SU-DHL-6 (cell line): ENCODE results near the gene SACS.

ENCODE experiments used
- H2AFZ ChIP-seq: fragments of 200-600 bp; sonication (generic); 2 replicates; pipeline ENCODE4 v1.6.1; 2014; ENCODE audit warnings: low read depth, mild to moderate bottlenecking, moderate library complexity, mixed read lengths, antibody characterized with exemption, low read length; ENCODE audit not compliant: severe bottlenecking
- H3F3A ChIP-seq: fragments of 200-600 bp; shearing (Covaris generic); 2 replicates; pipeline ENCODE4 v1.6.0; 2016; ENCODE audit warnings: antibody characterized with exemption, mild to moderate bottlenecking; ENCODE audit not compliant: insufficient read depth
- H3K27ac ChIP-seq: fragments of 200-600 bp; sonication (generic); 2 replicates; pipeline ENCODE4 v1.5.1; 2016; ENCODE audit warnings: low read depth, mild to moderate bottlenecking, low read length, moderate library complexity, mixed read lengths
- H3K27me3 ChIP-seq: fragments of 200-600 bp; sonication (generic), shearing (Covaris generic); 2 replicates; pipeline ENCODE4 v1.6.0; 2014; ENCODE audit warnings: mild to moderate bottlenecking, low read length
- H3K36me3 ChIP-seq: fragments of 200-600 bp; sonication (generic); 2 replicates; pipeline ENCODE4 v1.6.1; 2014; ENCODE audit warnings: mild to moderate bottlenecking, low read length, mixed read lengths
- H3K4me2 ChIP-seq: fragments of 300-600, 200-600 bp; shearing (Covaris generic), sonication (generic); 2 replicates; pipeline ENCODE4 v1.6.0; 2014; ENCODE audit warnings: low read length, low read depth, mild to moderate bottlenecking; ENCODE audit not compliant: poor library complexity, severe bottlenecking
- H3K4me3 ChIP-seq: fragments of 200-600 bp; sonication (generic); 2 replicates; pipeline ENCODE4 v1.5.1; 2014; ENCODE audit warnings: antibody characterized with exemption, low read length, mild to moderate bottlenecking, mixed read lengths; ENCODE audit not compliant: insufficient read depth, poor library complexity, severe bottlenecking
- H3K79me2 ChIP-seq: fragments of 200-600 bp; sonication (generic); 2 replicates; pipeline ENCODE4 v1.6.1; 2014; ENCODE audit warnings: mild to moderate bottlenecking, low read length, moderate library complexity; ENCODE audit not compliant: insufficient read depth
- H3K9ac ChIP-seq: fragments of 200-600 bp; sonication (generic); 2 replicates; pipeline ENCODE4 v1.7.0; 2014; ENCODE audit warnings: mild to moderate bottlenecking, low read length
- H3K9me2 ChIP-seq: fragments of 200-600 bp; sonication (generic); replicated peaks from 2 replicates; pipeline ENCODE4 v1.6.1; 2014; ENCODE audit warnings: low read length; ENCODE audit not compliant: insufficient read depth
- H3K9me3 ChIP-seq: fragments of 200-600 bp; sonication (generic); 2 replicates; pipeline ENCODE4 v1.6.1; 2014; ENCODE audit warnings: low read length, mixed read lengths; ENCODE audit not compliant: insufficient read depth
- H4K20me1 ChIP-seq: fragments of 200-600 bp; sonication (generic); 2 replicates; pipeline ENCODE4 v1.6.1; 2014; ENCODE audit warnings: low read depth, mild to moderate bottlenecking, antibody characterized with exemption, low read length, moderate library complexity, mixed read lengths
- EZH2phosphoT487 ChIP-seq: fragments of 200-600 bp; sonication (generic), shearing (Covaris generic); conservative IDR thresholded peaks from 2 replicates; pipeline ENCODE4 v1.6.1; 2018; ENCODE audit warnings: mild to moderate bottlenecking, antibody characterized with exemption, low read length, moderate library complexity, mixed read lengths
- TF ChIP-seq, protein P1 (sequence below): fragments of 200-600 bp; sonication (generic); IDR thresholded peaks from one replicate; pipeline ENCODE4 v1.5.1; 2017; ENCODE audit warnings: antibody characterized with exemption, mild to moderate bottlenecking, low read length, moderate library complexity; ENCODE audit not compliant: insufficient read depth, poor library complexity, severe bottlenecking

SACS gene

DNA sequence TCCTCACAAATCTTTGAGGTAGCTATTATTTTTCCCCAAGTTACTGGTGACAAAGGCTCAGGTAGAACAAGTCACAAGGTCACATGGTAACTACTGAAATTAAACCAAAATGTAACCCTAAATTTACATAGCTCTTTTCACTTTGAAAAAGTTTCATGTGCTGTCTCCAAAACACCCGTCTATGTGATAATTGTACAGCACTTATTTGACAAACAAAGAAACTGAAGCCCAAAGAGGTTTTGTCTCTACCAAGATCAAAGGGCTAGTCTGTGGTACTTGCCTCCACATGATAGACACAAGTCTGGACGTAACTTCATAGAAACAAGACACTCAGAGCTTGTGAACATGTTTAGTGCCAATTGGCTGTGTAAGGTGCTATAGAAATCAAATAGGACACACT, 108.3 kb downstream of the SACS start:
- no peaks in the 10 kb centered on the region for H3K36me3 ChIP-seq
- no peak overlapping the region for H2AFZ ChIP-seq
- no peak overlapping the region for H3K9ac ChIP-seq
- no peak overlapping the region for H3K27ac ChIP-seq
- H3K4me3 ChIP-seq, result no peak overlapping the region
- H3K27me3 ChIP-seq, result no peaks in the 10 kb centered on the region
- no peaks in the 10 kb centered on the region for H3F3A ChIP-seq
- no peak overlapping the region for H3K4me2 ChIP-seq
- H3K9me2 ChIP-seq, result no peaks in the 10 kb centered on the region
- no peak for TF ChIP-seq EZH2phosphoT487
- TF ChIP-seq, protein P1, sequence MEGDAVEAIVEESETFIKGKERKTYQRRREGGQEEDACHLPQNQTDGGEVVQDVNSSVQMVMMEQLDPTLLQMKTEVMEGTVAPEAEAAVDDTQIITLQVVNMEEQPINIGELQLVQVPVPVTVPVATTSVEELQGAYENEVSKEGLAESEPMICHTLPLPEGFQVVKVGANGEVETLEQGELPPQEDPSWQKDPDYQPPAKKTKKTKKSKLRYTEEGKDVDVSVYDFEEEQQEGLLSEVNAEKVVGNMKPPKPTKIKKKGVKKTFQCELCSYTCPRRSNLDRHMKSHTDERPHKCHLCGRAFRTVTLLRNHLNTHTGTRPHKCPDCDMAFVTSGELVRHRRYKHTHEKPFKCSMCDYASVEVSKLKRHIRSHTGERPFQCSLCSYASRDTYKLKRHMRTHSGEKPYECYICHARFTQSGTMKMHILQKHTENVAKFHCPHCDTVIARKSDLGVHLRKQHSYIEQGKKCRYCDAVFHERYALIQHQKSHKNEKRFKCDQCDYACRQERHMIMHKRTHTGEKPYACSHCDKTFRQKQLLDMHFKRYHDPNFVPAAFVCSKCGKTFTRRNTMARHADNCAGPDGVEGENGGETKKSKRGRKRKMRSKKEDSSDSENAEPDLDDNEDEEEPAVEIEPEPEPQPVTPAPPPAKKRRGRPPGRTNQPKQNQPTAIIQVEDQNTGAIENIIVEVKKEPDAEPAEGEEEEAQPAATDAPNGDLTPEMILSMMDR, result no peak
- H3K9me3 ChIP-seq, result no peaks in the 10 kb centered on the region
- no peaks in the 10 kb centered on the region for H3K79me2 ChIP-seq
- H4K20me1 ChIP-seq, result no peaks in the 10 kb centered on the region

DNA sequence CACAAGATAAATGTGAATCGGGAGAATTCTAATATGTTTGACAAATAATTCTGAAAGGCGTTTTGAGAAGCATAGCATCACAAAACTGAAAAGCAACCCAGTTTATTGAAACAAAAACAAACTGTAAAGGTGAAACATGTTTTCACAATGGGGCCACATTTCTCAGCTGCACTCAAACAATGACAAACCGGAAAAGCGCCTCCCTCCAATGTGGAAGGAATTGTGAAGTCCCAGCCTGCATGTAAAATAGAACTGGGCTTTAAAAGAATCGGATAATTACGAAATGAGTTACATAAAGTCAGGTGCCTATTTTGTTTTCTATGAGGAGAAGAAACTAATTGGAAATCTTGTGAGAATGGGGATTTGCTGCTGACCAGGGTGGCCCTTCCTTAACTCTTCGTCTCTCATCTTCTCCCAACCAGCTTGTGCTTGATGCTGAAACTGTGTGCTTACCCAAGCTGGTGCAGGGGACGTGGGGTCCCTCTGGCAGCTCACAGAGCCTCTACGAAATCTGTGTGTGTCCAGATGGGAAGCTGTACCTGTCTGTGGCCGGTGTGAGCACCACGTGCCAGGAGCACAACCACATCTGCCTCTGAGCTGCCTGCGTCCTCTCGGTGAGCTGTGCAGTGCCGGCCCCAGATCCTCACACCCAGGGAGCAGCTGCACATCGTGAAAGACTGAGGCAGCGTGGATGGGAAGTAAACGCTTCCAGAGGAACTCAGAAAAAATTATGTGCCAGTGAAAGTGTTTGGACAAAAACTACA, 109.4 kb downstream of the SACS start:
- Histone ChIP-seq H3K9ac (no peak overlapping the region), H3K27ac (no peak overlapping the region), H3K27me3 (no peaks in the 10 kb centered on the region), H4K20me1 (no peaks in the 10 kb centered on the region), H2AFZ (no peak overlapping the region), H3K9me3 (no peaks in the 10 kb centered on the region), H3K9me2 (no peaks in the 10 kb centered on the region), H3K4me3 (no peak overlapping the region), H3K36me3 (no peaks in the 10 kb centered on the region), H3K79me2 (no peaks in the 10 kb centered on the region), H3F3A (no peaks in the 10 kb centered on the region), H3K4me2 (no peak overlapping the region)
- TF ChIP-seq EZH2phosphoT487, result no peak
- TF ChIP-seq, protein P1, result no peak

DNA sequence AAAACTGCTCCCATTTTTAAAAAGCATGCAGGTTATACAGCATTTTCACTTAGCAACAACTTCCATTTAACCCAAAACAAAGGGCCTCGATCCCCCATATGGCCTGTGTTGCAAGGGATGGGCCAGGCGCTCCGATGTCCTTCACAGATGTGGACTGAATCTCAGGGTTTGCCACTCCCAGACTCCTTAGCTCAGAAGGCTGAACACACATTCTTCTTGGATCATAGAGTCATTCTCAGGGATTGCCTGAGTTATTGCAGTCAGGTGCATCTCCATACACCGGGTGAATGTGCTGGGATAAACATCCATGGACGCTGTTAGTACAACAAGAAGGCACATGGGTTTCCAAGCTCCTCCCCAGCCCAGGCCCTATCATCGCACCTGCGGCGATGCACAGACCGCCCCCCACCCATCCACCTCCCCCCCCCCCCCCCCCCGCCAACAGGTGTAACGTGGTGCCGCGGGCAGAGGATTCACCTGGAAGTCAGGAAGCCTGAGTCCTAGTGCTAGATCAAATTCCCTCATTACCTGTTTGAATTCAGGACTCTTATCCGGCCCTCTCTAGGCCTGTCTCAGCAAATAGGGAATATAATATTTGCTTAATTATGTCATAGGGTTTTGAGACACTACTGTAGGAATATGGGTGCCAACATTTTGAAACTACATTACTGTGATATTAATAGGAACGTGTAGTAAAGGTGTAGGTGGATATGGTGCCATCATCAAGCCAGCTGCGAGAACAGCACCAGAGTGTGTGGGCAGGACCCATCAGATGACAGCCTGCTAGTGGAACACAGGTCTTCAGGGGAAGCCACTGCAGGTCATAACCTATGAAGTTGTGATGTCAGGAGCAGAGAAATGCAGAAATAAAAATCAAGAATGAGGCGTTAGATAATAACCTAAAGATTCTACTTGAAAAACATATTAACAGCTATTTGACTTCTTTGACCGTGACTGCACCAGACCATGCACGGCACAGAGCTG, 110.9 kb downstream of the SACS start:
- no peak overlapping the region for H3K4me3 ChIP-seq

More for the DNA sequence above, 110.9 kb downstream of the SACS start:
- H3F3A ChIP-seq, result no peaks in the 10 kb centered on the region
- no peaks in the 10 kb centered on the region for H3K9me2 ChIP-seq
- no peak overlapping the region for H2AFZ ChIP-seq
- no peak for TF ChIP-seq EZH2phosphoT487
- TF ChIP-seq, protein P1, result no peak
- no peak overlapping the region for H3K27ac ChIP-seq
- no peaks in the 10 kb centered on the region for H3K79me2 ChIP-seq
- no peaks in the 10 kb centered on the region for H3K9me3 ChIP-seq
- no peak overlapping the region for H3K4me2 ChIP-seq
- H3K27me3 ChIP-seq, result no peaks in the 10 kb centered on the region
- no peaks in the 10 kb centered on the region for H3K36me3 ChIP-seq
- no peak overlapping the region for H3K9ac ChIP-seq
- H4K20me1 ChIP-seq, result no peaks in the 10 kb centered on the region
